ENCODE measurements around the gene ATXN1L.
"Not testable (repeated sequence)": the region's sequence is repeated elsewhere in the genome, so short reads cannot be mapped to it uniquely, and the experiment has no call there.

ATXN1L gene

DNA sequence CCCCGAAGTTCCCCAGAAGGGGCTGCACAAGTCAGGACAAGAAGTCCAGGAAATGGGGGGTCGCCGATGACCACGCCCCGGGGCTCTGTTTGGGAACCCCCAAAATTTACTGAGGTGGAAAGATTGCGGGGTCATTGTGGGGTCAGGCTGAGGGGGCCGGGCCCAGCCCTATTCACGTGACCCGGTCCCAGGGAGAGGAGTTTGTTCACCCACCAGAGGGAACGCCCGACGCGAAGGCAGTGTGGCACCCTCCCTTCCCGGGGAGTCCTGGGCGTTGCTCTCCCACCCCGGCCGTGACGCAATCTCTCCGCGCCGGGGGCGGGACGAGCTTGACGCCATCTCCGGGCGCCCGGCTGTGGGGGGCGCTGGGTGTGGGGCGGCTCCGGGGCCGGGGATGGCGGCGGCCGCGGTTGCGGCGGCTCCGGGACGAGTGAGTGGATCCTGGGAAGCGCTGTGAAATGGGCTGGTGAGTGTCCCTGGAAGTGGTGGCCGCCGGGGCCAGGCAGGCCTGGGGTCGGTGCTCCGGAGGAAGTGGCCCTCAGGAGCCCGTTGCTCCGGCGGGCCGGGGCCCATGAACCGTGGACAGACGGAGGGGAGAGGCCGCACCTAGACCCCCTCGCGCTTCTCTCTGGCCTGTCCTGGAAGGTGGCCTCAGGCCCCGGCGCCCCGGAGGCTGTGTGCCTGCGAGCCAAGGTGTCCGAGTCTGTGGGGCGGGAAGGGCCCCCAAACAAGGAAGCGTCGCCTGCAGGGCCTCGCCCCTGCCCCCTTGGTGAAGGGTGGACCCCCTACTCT is at the start of gene ATXN1L:
TSS of gene ATXN1L (plus strand) at position 338 of the 792 bp plus-strand sequence. CDS start 3,765 bp downstream, outside the sequence.
- peak; percentile 93 for DNase-seq (ENCODE audit: insufficient read length, low spot score)
- TF ChIP-seq POLR2A (IDR thresholded peaks at IDR 0.05; ENCODE audit: low read depth, low read length), result peak; percentile 82
- FAIRE-seq, result peak; percentile 20

DNA sequence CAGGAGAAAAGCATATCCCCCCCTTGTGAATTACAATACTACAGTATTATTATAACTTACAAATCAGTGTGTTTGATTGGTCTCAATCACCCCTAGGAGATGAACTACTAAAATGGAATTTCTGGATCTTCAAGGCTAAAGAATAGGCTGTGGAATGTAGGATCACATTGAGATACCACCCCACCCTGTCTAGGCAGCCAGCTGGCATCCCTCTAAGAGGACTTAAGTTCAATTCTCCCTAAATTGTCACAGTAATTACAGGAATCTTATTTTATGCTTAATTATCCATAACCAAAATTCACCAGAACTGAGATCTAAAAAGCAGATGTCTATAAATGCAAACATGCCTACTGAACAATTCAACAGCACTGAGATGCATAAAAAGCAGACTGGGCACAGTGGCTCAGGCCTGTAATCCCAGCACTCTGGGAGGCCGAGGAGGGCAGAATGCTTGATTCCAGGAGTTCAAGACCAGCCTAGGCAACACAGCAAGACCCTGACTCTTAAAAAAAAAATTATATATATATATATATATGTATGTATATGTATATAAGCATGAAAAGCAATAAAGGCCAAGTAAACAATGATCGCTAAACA is 49.2 kb upstream of the ATXN1L start:
- DNase-seq (ENCODE audit: insufficient read length, low spot score) (no peak), FAIRE-seq (no peak)
- no peak for TF ChIP-seq POLR2A (IDR thresholded peaks at IDR 0.05; ENCODE audit: low read depth, low read length)

DNA sequence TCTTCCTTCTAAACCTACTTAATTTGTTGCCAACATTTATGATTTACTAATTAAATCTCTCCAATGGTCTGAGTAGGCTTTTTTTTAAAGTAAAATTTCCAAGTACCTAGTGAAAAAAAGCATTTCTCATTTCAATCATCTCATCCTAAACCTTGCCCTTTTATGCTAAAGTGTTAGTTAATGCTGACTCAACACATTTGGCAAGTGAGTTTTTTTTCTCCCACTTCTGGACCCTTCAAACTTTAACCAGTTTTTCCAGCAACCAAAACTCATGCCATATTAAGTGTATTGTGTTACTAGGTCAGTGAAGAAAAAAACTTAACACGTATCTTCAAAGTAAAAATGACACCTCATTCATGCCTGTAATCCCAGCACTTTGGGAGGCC is 42.5 kb upstream of the ATXN1L start:
- FAIRE-seq, result no peak
- no peak for DNase-seq (ENCODE audit: insufficient read length, low spot score)
- no peak for TF ChIP-seq POLR2A (IDR thresholded peaks at IDR 0.05; ENCODE audit: low read depth, low read length)

DNA sequence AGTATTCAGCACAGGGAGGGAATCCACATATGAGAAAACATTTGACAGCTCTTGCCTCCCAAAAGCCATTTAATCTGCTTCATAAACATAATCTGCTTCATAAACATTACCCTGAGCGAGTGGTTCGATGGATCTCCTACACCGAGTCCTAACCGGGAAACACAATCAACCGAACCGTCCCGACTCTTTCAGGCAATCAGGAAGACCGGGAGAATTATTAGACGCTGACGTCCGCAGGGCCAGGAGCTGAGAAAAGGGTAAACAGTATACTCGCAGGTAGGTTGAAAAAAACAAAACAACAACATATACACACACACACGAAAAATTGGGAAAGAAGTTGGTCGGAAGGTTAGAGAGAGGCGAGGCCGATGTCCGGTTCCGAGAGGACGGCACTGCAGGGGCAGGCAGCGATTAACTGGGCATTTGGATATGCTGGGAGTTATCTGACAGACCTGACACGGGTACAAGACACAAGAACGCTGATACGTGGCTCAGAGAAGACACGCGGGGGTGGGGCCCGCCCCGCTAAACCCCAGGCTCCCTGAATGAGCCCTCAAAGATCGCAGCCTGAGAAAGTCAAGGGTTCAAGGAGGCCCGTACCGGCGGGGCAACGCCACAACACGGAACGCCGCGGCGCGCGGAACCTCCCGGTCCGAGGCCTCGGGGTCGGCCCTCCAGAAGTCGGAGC is 37.7 kb upstream of the ATXN1L start:
- DNase-seq (ENCODE audit: insufficient read length, low spot score) (peak; percentile 15), FAIRE-seq (no peak)
- no peak for TF ChIP-seq POLR2A (IDR thresholded peaks at IDR 0.05; ENCODE audit: low read depth, low read length)

DNA sequence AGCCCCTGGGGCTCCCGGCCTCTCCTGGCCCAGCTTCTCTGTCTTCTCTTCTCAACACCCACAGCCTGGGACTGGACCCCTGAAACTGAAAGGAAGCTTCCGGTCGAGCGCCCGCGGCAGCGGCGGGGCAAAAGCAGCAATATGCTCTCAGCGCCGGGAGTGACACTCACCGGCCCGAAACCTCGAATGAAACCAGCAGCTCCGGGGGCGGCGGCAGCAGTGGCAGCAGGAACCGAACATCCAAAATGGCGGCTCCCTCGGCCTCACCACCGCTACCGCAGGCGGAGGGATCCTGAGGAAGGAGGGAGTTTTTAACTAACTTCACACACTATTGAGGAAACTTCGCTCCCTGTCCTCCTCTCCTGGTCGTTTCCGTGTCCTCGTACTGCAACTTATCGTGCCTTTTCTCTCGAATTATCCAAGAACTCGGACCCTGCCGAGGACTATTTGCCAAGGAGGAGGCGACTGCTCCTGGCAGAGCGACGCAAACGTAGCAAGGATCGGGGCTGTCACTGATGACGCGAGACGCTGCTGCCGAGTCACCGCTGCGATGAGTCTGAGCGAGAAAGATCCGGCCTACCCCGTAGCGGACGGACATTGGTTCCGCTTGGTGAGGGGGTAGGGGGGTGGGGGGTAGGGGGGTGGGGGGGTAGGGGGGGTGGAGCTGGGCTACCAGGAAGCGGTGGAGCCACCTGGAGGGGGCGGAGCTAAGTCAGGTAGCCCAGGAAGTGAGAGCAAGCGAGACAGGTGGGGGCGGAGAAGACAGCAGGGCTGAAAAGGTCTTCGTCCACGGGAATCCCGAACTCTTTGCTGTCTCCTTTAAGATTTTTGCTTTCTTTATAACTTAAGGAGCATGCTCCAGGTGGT is 37.0 kb upstream of the ATXN1L start, which contains the start of gene AP1G1:
TSS of gene AP1G1 (minus strand) at position 242 of the 867 bp plus-strand sequence. CDS start 19,355 bp downstream, outside the sequence.
- DNase-seq (ENCODE audit: insufficient read length, low spot score) (peak; percentile 95), FAIRE-seq (peak; percentile 38)
- peak; percentile 38 for TF ChIP-seq POLR2A (IDR thresholded peaks at IDR 0.05; ENCODE audit: low read depth, low read length)

- not testable (repeated sequence) for DNase-seq (ENCODE audit: insufficient read length, low spot score); FAIRE-seq
Observed at GRCh38 chr16:71810155-71810530, 35.6 kb upstream of the ATXN1L start.

DNA sequence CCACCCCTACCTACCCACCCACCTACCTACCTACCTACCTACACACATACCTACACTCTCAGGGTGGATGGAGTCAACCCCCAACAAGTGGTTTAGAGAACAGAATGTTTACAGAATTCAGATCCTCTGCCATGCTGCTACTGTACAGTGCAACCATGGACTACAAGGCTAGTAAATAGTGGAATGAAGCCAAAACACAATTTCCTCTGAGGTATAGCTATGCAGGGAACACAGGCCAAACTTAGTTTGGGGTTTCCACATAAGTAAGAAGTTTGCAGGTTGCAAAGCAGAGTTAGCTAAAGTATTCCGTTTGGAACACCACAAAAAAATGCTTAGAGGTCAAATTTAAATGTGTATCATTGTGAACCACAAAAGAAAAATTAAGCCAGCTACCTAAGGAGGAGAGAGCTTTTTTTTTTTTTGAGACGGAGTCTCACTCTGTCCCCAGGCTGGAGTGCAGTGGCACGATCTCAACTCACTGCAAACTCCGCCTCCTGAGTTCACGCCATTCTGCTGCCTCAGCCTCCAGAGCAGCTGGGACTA is 34.4 kb upstream of the ATXN1L start:
- FAIRE-seq, result no peak
- no peak for TF ChIP-seq POLR2A (IDR thresholded peaks at IDR 0.05; ENCODE audit: low read depth, low read length)

DNA sequence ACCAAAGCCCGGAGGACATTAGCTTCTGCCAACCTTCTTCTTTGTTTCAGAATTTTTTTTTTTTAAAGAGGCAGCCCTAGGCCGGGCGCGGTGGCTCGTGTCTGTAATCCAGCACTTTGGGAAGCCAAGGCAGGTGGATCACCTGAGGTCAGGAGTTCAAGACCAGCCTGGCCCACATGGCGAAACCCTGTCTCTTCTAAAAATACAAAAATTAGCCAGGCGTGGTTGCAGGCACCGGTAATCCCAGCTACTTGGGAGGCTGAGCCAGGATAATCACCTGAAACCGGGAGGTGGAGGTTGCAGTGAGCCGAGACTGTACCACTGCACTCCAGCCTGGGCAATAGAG is 28.6 kb upstream of the ATXN1L start:
- FAIRE-seq; DNase-seq (ENCODE audit: insufficient read length, low spot score): not testable (repeated sequence)

More for the DNA sequence above, 34.4 kb upstream of the ATXN1L start:
- DNase-seq (ENCODE audit: insufficient read length, low spot score), result no peak

GRCh38 chr16:71826533-71827017 is 19.2 kb upstream of the ATXN1L start:
- TF ChIP-seq POLR2A (IDR thresholded peaks at IDR 0.05; ENCODE audit: low read depth, low read length), result no peak
- no peak for DNase-seq (ENCODE audit: insufficient read length, low spot score)
- no peak for FAIRE-seq

DNA sequence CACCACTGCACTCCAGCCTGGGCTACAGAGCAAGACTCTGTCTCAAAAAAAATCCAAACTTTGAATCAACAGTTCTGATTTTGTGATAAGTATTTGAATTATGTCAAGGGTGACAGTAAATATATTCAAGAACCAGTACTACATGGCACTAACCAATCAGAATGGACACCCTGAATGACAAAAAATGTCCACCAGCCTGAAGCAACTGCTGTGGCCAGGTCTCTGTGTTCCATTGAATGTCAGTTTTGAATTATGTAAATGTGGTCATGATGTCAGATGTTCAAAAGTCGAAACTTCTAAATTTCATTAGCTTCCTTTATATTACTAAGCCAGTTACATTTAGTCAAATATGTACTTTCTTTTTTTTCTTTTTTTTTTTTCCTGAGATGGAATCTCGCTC is 15.4 kb upstream of the ATXN1L start:
- no peak for TF ChIP-seq POLR2A (IDR thresholded peaks at IDR 0.05; ENCODE audit: low read depth, low read length)
- DNase-seq (ENCODE audit: insufficient read length, low spot score), result no peak
- no peak for FAIRE-seq

DNA sequence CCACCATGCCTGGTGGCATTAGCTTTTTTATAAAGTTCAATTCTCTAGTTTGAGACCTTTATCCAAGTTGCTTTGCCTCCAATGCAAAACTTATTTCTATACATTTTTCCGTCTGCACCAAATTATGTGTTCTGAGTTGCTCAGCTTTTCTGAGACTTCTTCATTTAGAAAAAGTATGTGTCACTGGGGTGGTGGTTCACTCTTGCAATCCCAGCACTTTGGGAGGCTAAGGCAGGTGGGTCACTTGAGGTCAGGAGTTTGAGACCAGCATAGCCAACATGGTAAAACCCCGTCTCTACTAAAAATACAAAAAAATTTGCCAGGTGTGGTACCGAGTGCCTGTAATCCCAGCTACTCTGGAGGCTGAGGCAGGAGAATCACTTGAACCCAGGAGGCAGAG is 14.1 kb upstream of the ATXN1L start:
- FAIRE-seq; DNase-seq (ENCODE audit: insufficient read length, low spot score): not testable (repeated sequence)

GRCh38 chr16:71832112-71832511 is 13.7 kb upstream of the ATXN1L start:
- not testable (repeated sequence) for FAIRE-seq

GRCh38 chr16:71834291-71834690 is 11.5 kb upstream of the ATXN1L start:
- no peak for TF ChIP-seq POLR2A (IDR thresholded peaks at IDR 0.05; ENCODE audit: low read depth, low read length)
- DNase-seq (ENCODE audit: insufficient read length, low spot score), result no peak
- no peak for FAIRE-seq

More at GRCh38 chr16:71832112-71832511, 13.7 kb upstream of the ATXN1L start:
- not testable (repeated sequence) for DNase-seq (ENCODE audit: insufficient read length, low spot score)

Data from H54 (cell line).